ENCODE data around the gene TBL1XR1. TPM values are rescaled to one million over a fixed set of nuclear protein-coding genes. Genes with fewer than 3 reads are reported as not detected.
"Not testable (repeated sequence)": the region's sequence is repeated elsewhere in the genome, so short reads cannot be mapped to it uniquely, and the experiment has no call there.

TBL1XR1 gene
- total RNA-seq, 1 donor from 2014 or later, result 102 TPM

DNA sequence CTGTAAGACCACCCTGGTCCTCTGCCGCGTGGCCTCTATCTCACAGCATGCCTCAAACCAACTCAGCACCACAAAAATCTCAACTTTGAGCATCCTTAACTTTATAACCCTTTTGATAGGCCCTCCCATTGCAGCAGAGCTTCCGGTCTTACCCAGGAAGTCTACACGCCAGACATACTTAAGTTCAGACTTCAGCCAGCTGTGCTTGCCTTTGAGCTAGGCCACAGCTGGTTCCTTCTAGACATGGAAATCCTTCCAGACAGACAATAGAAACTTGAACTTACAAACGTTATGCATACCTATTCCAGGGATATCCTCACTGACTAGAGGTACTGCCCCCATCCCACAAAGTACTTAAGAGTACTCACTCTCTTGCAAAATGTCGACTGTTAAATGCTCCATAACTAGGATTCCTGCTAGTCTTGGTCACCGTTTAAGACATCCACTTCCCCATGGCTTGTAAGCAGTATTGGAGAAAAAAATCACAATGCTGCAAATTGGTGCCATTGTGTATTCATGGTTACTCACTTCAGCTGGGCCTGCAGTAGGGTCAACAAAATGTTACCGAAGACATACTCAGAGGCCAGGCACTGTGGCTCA, 183.5 kb downstream of the TBL1XR1 start:
- Histone ChIP-seq H3K36me3 (peaks cover 13% of the 10 kb centered on the region), H3K9me3 (replicated peaks) (no peaks in the 10 kb centered on the region), H3K4me1 (no peaks in the 10 kb centered on the region), H3K27me3 (ENCODE audit: low read depth) (no peaks in the 10 kb centered on the region), H3K4me3 (no peak overlapping the region), H3K27ac (replicated peaks) (no peak overlapping the region)
- DNase-seq, result no peak
- intact Hi-C loops (cut with micrococcal nuclease), result no loop called here
- TF ChIP-seq, protein P1, sequence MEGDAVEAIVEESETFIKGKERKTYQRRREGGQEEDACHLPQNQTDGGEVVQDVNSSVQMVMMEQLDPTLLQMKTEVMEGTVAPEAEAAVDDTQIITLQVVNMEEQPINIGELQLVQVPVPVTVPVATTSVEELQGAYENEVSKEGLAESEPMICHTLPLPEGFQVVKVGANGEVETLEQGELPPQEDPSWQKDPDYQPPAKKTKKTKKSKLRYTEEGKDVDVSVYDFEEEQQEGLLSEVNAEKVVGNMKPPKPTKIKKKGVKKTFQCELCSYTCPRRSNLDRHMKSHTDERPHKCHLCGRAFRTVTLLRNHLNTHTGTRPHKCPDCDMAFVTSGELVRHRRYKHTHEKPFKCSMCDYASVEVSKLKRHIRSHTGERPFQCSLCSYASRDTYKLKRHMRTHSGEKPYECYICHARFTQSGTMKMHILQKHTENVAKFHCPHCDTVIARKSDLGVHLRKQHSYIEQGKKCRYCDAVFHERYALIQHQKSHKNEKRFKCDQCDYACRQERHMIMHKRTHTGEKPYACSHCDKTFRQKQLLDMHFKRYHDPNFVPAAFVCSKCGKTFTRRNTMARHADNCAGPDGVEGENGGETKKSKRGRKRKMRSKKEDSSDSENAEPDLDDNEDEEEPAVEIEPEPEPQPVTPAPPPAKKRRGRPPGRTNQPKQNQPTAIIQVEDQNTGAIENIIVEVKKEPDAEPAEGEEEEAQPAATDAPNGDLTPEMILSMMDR (IDR thresholded peaks at IDR 0.05; ENCODE audit: borderline replicate concordance), result no peak

DNA sequence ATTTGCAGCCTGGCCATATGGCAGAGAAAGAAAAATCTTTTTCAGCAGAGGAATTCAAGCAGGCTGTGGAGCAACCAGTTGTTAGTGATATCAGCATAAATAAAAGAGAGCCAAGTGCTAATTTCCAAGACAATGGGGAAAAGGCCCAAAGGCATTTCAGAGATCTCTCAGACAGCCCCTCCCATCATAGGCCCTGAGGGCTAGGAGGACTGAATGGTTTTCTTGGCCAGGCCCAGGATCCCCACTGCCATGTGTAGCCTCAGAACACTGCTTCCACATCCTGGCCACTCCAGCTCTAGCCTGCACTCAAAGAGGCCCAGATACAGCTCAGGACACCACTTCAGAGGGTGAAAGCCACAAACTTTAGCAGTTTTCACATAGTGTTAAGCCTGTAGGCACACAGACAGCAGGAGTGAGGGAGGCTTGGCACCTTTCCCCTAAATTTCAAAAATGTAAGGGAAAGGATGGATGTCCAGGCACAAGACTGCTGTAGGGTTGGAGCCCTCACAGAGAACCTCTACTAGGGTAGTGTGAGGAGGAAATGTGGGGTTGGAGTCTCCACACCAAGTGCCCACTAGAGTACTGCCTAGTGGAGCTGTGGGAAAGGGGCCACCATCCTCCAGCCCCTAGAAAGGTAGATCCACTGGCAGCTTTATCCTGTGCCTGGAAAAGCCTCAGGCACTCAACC, 191.4 kb downstream of the TBL1XR1 start:
- TF ChIP-seq, protein P1 (IDR thresholded peaks at IDR 0.05; ENCODE audit: borderline replicate concordance), result no peak
- DNase-seq, result no peak
- Histone ChIP-seq H3K27me3 (ENCODE audit: low read depth) (no peaks in the 10 kb centered on the region), H3K9me3 (replicated peaks) (peaks cover 20% of the 10 kb centered on the region), H3K27ac (replicated peaks) (no peak overlapping the region), H3K4me3 (no peak overlapping the region), H3K4me1 (no peaks in the 10 kb centered on the region), H3K36me3 (no peaks in the 10 kb centered on the region)
- intact Hi-C loops (cut with micrococcal nuclease), result no loop called here

DNA sequence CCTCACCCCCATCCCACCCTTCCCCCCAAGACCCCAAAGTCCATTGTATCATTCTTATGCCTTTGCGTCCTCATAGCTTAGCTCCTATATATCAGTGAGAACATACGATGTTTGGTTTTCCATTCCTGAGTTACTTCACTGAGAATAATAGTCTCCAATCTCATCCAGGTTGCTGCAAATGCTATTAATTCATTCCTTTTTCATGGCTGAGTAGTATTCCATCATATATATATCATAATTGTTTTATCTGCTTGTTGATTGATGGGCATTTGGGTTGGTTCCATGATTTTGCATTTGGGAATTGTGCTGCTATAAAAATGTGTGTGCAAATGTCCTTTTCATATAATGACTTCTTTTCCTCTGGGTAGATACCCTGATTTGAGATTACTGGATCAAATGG, 197.1 kb downstream of the TBL1XR1 start:
- H3K9me3 ChIP-seq (replicated peaks); DNase-seq; H3K4me3 ChIP-seq; H3K4me1 ChIP-seq; H3K36me3 ChIP-seq; intact Hi-C loops (cut with micrococcal nuclease); H3K27ac ChIP-seq (replicated peaks); H3K27me3 ChIP-seq (ENCODE audit: low read depth): not testable (repeated sequence)

DNA sequence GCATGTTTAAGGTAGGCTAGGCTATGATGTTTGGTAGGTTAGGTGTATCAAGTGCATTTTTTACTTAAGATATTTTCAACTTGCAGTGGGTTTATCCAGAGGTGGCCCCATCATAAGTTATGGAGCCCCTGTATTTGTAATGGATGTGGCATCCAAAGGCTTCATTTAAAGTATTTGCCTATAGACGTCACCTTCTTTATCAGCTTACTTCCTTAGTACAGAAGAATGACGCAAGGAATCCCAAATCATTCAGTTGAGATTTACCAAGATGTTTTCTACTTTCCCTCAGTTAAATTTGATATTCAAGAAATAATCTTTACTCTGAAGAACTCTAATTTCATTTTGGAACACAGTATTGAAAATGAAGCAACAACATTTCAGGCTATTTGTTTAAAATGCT, 201.3 kb downstream of the TBL1XR1 start:
- Histone ChIP-seq H3K36me3 (no peaks in the 10 kb centered on the region), H3K27ac (replicated peaks) (no peak overlapping the region), H3K9me3 (replicated peaks) (peaks cover 14% of the 10 kb centered on the region), H3K4me3 (no peak overlapping the region), H3K27me3 (ENCODE audit: low read depth) (no peaks in the 10 kb centered on the region), H3K4me1 (no peaks in the 10 kb centered on the region)
- no peak for DNase-seq
- intact Hi-C loops (cut with micrococcal nuclease), result no loop called here
- TF ChIP-seq, protein P1 (IDR thresholded peaks at IDR 0.05; ENCODE audit: borderline replicate concordance), result no peak

DNA sequence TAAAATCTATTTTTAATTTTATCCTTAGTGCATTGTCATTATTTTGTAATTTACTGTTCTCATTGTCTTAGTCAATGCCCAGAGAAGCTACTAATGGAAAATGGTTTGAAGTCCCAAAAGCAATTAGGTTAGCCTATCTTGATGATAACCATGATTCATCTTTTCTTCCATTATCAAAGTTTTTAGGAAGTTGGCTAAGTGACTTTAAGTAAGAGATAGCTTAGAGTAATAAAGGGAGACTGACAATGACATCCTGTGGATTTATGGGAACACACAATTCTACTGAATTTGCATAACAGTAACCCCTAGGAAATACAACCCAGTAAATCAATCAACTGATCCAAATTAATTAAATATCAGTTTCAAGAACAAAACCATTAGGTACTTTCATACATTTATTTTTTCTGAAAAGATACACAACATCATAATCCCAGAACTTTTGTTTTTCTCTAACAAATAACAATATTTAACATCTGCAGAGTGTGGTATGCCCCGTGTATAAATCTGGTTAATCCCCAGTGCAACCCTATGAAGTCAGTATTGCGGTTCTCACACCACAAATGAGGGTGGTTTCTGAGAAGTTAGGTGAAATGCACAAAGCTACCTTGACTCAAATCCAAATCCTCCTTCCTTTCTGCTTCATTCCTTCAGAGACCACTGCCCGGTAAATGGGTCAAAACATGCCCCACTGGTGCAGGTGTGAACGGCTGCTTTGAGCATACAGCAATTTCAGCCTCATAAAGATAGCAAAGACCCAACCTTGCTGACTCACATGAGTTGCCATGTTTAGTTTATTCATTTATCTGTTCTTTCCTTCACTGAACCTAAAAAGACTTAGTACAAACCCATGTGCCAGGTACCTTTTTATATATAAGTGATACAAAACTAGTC, 202.1 kb downstream of the TBL1XR1 start:
- Histone ChIP-seq H3K9me3 (replicated peaks) (peaks cover 11% of the 10 kb centered on the region), H3K27ac (replicated peaks) (no peak overlapping the region), H3K36me3 (no peaks in the 10 kb centered on the region), H3K4me3 (no peak overlapping the region), H3K4me1 (no peaks in the 10 kb centered on the region), H3K27me3 (ENCODE audit: low read depth) (no peaks in the 10 kb centered on the region)
- intact Hi-C loops (cut with micrococcal nuclease), result no loop called here
- TF ChIP-seq, protein P1 (IDR thresholded peaks at IDR 0.05; ENCODE audit: borderline replicate concordance), result no peak
- no peak for DNase-seq

All from left ventricle myocardium inferior (tissue), 1 donor.